Mesenchymal stem cell (in vitro differentiated cells and primary cell): Measurements from ENCODE around the gene SYNPR.

Experiments used
- DNase-seq: peaks from one replicate; pipeline ENCODE4 v3.0.0-alpha.2; 2013
- H2AFZ ChIP-seq: one replicate; pipeline ENCODE4 v1.6.1; 2013; ENCODE audit warnings: low read depth, mild to moderate bottlenecking, control low read depth, inconsistent platforms, low read length, moderate library complexity
- H2AK5ac ChIP-seq: 2 replicates; pipeline ENCODE4 v1.6.1; 2013; ENCODE audit warnings: low read length, moderate library complexity, mild to moderate bottlenecking, inconsistent platforms; ENCODE audit not compliant: severe bottlenecking
- H2BK120ac ChIP-seq: one replicate; pipeline ENCODE4 v1.6.1; 2013; ENCODE audit warnings: low read depth, mild to moderate bottlenecking, inconsistent platforms, low read length, moderate library complexity
- H2BK12ac ChIP-seq, 2 experiments: one replicate each; pipeline ENCODE4 v1.6.1; 2013; ENCODE audit warnings: inconsistent platforms in 2 of 2, low read length in 2 of 2, mild to moderate bottlenecking in 2 of 2, moderate library complexity in 2 of 2, control low read depth in 1 of 2
- H2BK15ac ChIP-seq: one replicate; pipeline ENCODE4 v1.6.1; 2013; ENCODE audit warnings: mild to moderate bottlenecking, low read depth, inconsistent platforms; ENCODE audit not compliant: poor library complexity, severe bottlenecking
- H2BK5ac ChIP-seq: 2 replicates; pipeline ENCODE4 v1.6.1; 2013; ENCODE audit warnings: low read depth, mild to moderate bottlenecking, low read length, control low read depth, inconsistent platforms; ENCODE audit not compliant: poor library complexity, severe bottlenecking
- H3K14ac ChIP-seq, 2 experiments: one replicate each; pipeline ENCODE4 v1.6.1; 2013; ENCODE audit warnings: inconsistent platforms in 2 of 2, low read length in 2 of 2, control low read depth in 1 of 2, mild to moderate bottlenecking in 1 of 2, moderate library complexity in 1 of 2
- H3K18ac ChIP-seq, 2 experiments: one replicate each; pipeline ENCODE4 v1.6.1; 2013; ENCODE audit warnings: inconsistent platforms in 2 of 2, low read length in 2 of 2, control low read depth in 1 of 2, low read depth in 1 of 2, mild to moderate bottlenecking in 1 of 2
- H3K23ac ChIP-seq, 2 experiments: one replicate each; pipeline ENCODE4 v1.6.1; 2013; ENCODE audit warnings: inconsistent platforms in 2 of 2, low read length in 2 of 2, mild to moderate bottlenecking in 2 of 2, moderate library complexity in 2 of 2, control low read depth in 1 of 2
- H3K27ac ChIP-seq: 2 replicates; pipeline ENCODE4 v1.5.1; 2013; ENCODE audit warnings: mild to moderate bottlenecking, moderate library complexity, low read length, control low read depth, inconsistent platforms; ENCODE audit not compliant: poor library complexity, severe bottlenecking
- H3K27me3 ChIP-seq, 2 experiments: 2 replicates each; pipeline versions ENCODE4 v1.6.1 to v1.7.0; 2013; ENCODE audit warnings: low read length in 2 of 2, mild to moderate bottlenecking in 2 of 2, moderate library complexity in 2 of 2, control low read depth in 1 of 2, inconsistent platforms in 1 of 2; ENCODE audit not compliant: control insufficient read depth in 1 of 2, insufficient read depth in 1 of 2
- H3K36me3 ChIP-seq, 2 experiments: 2 replicates each; pipeline versions ENCODE4 v1.6.1 to v1.7.0; 2013; ENCODE audit warnings: low read length in 2 of 2, control low read depth in 1 of 2, inconsistent platforms in 1 of 2, low read depth in 1 of 2, mild to moderate bottlenecking in 1 of 2; ENCODE audit not compliant: insufficient read depth in 2 of 2, control insufficient read depth in 1 of 2
- H3K4ac ChIP-seq, 2 experiments: one replicate each; pipeline ENCODE4 v1.6.1; 2013; ENCODE audit warnings: inconsistent platforms in 2 of 2, low read length in 2 of 2, mild to moderate bottlenecking in 2 of 2, moderate library complexity in 2 of 2, control low read depth in 1 of 2, low read depth in 1 of 2
- H3K4me1 ChIP-seq: 2 replicates; pipeline ENCODE4 v1.6.1; 2013; ENCODE audit warnings: low read depth, low read length, control low read depth; ENCODE audit not compliant: control insufficient read depth, insufficient read depth
- H3K4me2 ChIP-seq: 2 replicates; pipeline ENCODE4 v1.6.1; 2013; ENCODE audit warnings: low read length, mild to moderate bottlenecking, inconsistent platforms; ENCODE audit not compliant: poor library complexity, severe bottlenecking
- H3K4me3 ChIP-seq, 2 experiments: 2 replicates each; pipeline versions ENCODE4 v1.5.1 to v1.7.0; 2013; ENCODE audit warnings: low read length in 2 of 2, mild to moderate bottlenecking in 2 of 2, control low read depth in 1 of 2, low read depth in 1 of 2; ENCODE audit not compliant: insufficient read depth in 1 of 2
- H3K79me1 ChIP-seq: replicated peaks from 2 replicates; pipeline ENCODE4 v1.6.1; 2013; ENCODE audit warnings: mild to moderate bottlenecking, control low read depth, low read length, inconsistent platforms; ENCODE audit not compliant: poor library complexity, severe bottlenecking
- H3K9ac ChIP-seq: 2 replicates; pipeline ENCODE4 v1.7.0; 2013; ENCODE audit warnings: mild to moderate bottlenecking, low read length, moderate library complexity
- H3K9me3 ChIP-seq: 2 replicates; pipeline ENCODE4 v1.7.0; 2013; ENCODE audit warnings: mild to moderate bottlenecking, low read length; ENCODE audit not compliant: control insufficient read depth
- H4K8ac ChIP-seq: one replicate; pipeline ENCODE4 v1.6.1; 2013; ENCODE audit warnings: inconsistent platforms, mild to moderate bottlenecking, low read length, moderate library complexity
- H4K91ac ChIP-seq: one replicate; pipeline ENCODE4 v1.6.1; 2013; ENCODE audit warnings: mild to moderate bottlenecking, low read length, inconsistent platforms
- WGBS: methylation state at CpG from one replicate; pipeline ENCODE4 v1.1.7; 2013; ENCODE audit warnings: mixed read lengths; 5-methylcytosine and 5-hydroxymethylcytosine counted together

Gene SYNPR

GRCh38 chr3:63528325-63529000 lies 250.4 kb downstream of the SYNPR start:
- Histone ChIP-seq H3K4me2 (no peak overlapping the region), H3K9ac (no peak overlapping the region), H2BK15ac (no peak overlapping the region), H2AFZ (no peak overlapping the region), H3K79me1 (no peaks in the 10 kb centered on the region), H2AK5ac (no peak overlapping the region), H3K4me3 (no peak overlapping the region), H3K23ac (no peak overlapping the region), H3K4ac (no peak overlapping the region), H4K91ac (no peak overlapping the region), H2BK5ac (no peak overlapping the region), H3K14ac (no peak overlapping the region), H3K4me1 (no peaks in the 10 kb centered on the region), H3K36me3 (no peaks in the 10 kb centered on the region), H2BK120ac (no peak overlapping the region), H3K27ac (no peak overlapping the region), H3K27me3 (no peaks in the 10 kb centered on the region), H3K18ac (no peak overlapping the region), H3K9me3 (no peaks in the 10 kb centered on the region), H2BK12ac (no peak overlapping the region), H4K8ac (no peak overlapping the region)
- WGBS, result 80% methylated on average over 2 of the region's 4 CpGs
- no peak for DNase-seq

- no peak overlapping the region for H3K23ac ChIP-seq
- no peak overlapping the region for H2AFZ ChIP-seq
- H2AK5ac ChIP-seq, result no peak overlapping the region
- no peaks in the 10 kb centered on the region for H3K4me1 ChIP-seq
- WGBS, result 78% methylated on average over 5 of the region's 5 CpGs
- H2BK15ac ChIP-seq, result no peak overlapping the region
- H4K91ac ChIP-seq, result no peak overlapping the region
- H3K27ac ChIP-seq, result no peak overlapping the region
- H3K4ac ChIP-seq, result no peak overlapping the region
- H3K9me3 ChIP-seq, result no peaks in the 10 kb centered on the region
- H3K36me3 ChIP-seq, result no peaks in the 10 kb centered on the region
- no peak overlapping the region for H2BK120ac ChIP-seq
- no peak overlapping the region for H2BK5ac ChIP-seq
- H3K9ac ChIP-seq, result no peak overlapping the region
- no peak overlapping the region for H3K14ac ChIP-seq
- H4K8ac ChIP-seq, result no peak overlapping the region
- H3K79me1 ChIP-seq, result no peaks in the 10 kb centered on the region
- H3K27me3 ChIP-seq, result no peaks in the 10 kb centered on the region
- H3K4me3 ChIP-seq, result no peak overlapping the region
- H2BK12ac ChIP-seq, result no peak overlapping the region
- H3K18ac ChIP-seq, result no peak overlapping the region
- H3K4me2 ChIP-seq, result no peak overlapping the region
- no peak for DNase-seq
These were observed 254.4 kb downstream of the SYNPR start for GRCh38 chr3:63532521-63532920.

- Histone ChIP-seq H3K36me3 (no peaks in the 10 kb centered on the region), H4K91ac (no peak overlapping the region), H3K27ac (no peak overlapping the region), H3K4me1 (no peaks in the 10 kb centered on the region), H3K4me2 (no peak overlapping the region), H4K8ac (no peak overlapping the region), H3K79me1 (no peaks in the 10 kb centered on the region), H3K23ac (no peak overlapping the region), H3K27me3 (no peaks in the 10 kb centered on the region), H2BK12ac (no peak overlapping the region), H3K4ac (no peak overlapping the region), H2BK5ac (no peak overlapping the region), H2BK120ac (no peak overlapping the region), H3K18ac (no peak overlapping the region), H2AK5ac (no peak overlapping the region), H2AFZ (no peak overlapping the region), H3K4me3 (no peak overlapping the region), H3K9me3 (no peaks in the 10 kb centered on the region), H3K9ac (peak overlapping the region; percentile 39), H3K14ac (no peak overlapping the region), H2BK15ac (no peak overlapping the region)
- 84% methylated on average over 1 of the region's 1 CpG for WGBS
- no peak for DNase-seq
These were observed 260.8 kb downstream of the SYNPR start for GRCh38 chr3:63538919-63539318.

GRCh38 chr3:63555767-63556166 lies 277.7 kb downstream of the SYNPR start:
- H2BK15ac ChIP-seq, result no peak overlapping the region
- no peak overlapping the region for H3K18ac ChIP-seq
- H2BK120ac ChIP-seq, result no peak overlapping the region
- no peak overlapping the region for H3K23ac ChIP-seq
- H3K27ac ChIP-seq, result no peak overlapping the region
- no peak overlapping the region for H4K91ac ChIP-seq
- no peaks in the 10 kb centered on the region for H3K79me1 ChIP-seq
- no peak overlapping the region for H2AK5ac ChIP-seq
- H3K9me3 ChIP-seq, result no peaks in the 10 kb centered on the region
- H2BK5ac ChIP-seq, result no peak overlapping the region
- H4K8ac ChIP-seq, result no peak overlapping the region
- 71% methylated on average over 1 of the region's 1 CpG for WGBS
- no peaks in the 10 kb centered on the region for H3K27me3 ChIP-seq
- no peak overlapping the region for H3K4me2 ChIP-seq
- no peak overlapping the region for H3K4ac ChIP-seq
- H2AFZ ChIP-seq, result no peak overlapping the region
- no peak for DNase-seq
- no peaks in the 10 kb centered on the region for H3K36me3 ChIP-seq
- no peak overlapping the region for H3K4me3 ChIP-seq
- H2BK12ac ChIP-seq, result no peak overlapping the region
- H3K4me1 ChIP-seq, result no peaks in the 10 kb centered on the region
- H3K9ac ChIP-seq, result no peak overlapping the region
- no peak overlapping the region for H3K14ac ChIP-seq
